ENCODE data around the gene DUSP12. TPM values are rescaled to one million over a fixed set of nuclear protein-coding genes. Genes with fewer than 3 reads are reported as not detected.
A peak's percentile ranks its signal among the peaks of the same experiment; 100 is the strongest.
"Not testable (repeated sequence)": the region's sequence is repeated elsewhere in the genome, so short reads cannot be mapped to it uniquely, and the experiment has no call there.

The DUSP12 gene
- total RNA-seq, 1 donor from 2014 or later, result 21.0 TPM

DNA sequence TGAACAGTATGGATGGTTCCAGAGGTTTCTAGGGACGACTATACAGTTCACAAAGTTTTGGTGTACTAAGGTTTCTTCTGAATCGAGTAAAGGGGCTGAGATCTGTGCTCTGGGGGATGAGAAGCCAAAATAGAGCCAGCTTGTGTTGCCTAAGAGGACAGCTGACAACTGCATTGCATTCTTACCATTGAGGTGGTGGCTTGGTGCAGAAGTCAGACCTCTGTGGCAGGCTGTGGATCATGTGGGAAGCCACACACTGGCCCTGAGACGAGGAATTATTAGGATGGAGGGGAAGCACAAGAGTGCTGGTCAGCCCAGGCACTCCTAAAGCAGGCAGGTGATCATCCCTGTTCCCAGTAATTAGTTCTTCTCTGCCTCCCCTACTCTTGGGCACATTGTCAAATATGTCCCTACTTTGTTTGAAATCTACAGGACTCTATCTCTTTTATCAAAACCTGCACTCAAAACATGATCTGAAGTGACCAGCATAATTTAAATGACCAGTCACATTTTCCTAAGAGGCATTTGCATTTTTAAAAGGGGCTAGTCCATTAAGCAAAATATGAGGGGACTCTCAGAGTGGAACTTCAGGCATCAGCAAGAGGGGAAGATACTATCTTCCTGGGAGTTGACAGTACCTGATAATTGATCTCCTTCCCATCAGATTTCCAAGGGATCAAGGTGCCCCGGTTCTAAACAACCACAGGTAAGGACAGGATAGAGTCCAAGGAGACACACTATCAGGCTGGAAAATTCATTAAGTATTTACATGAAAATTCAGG lies 28.4 kb upstream of the DUSP12 start, which contains the start of gene FCRLB:
FCRLB (plus strand) TSS at position 589 of the 782 bp plus-strand sequence. CDS start 1,129 bp downstream, outside the sequence.
- no peaks in the 10 kb centered on the region for H3K36me3 ChIP-seq
- no peaks in the 10 kb centered on the region for H3K9me3 ChIP-seq
- TF ChIP-seq, protein P1, sequence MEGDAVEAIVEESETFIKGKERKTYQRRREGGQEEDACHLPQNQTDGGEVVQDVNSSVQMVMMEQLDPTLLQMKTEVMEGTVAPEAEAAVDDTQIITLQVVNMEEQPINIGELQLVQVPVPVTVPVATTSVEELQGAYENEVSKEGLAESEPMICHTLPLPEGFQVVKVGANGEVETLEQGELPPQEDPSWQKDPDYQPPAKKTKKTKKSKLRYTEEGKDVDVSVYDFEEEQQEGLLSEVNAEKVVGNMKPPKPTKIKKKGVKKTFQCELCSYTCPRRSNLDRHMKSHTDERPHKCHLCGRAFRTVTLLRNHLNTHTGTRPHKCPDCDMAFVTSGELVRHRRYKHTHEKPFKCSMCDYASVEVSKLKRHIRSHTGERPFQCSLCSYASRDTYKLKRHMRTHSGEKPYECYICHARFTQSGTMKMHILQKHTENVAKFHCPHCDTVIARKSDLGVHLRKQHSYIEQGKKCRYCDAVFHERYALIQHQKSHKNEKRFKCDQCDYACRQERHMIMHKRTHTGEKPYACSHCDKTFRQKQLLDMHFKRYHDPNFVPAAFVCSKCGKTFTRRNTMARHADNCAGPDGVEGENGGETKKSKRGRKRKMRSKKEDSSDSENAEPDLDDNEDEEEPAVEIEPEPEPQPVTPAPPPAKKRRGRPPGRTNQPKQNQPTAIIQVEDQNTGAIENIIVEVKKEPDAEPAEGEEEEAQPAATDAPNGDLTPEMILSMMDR (IDR thresholded peaks at IDR 0.05), result no peak
- H3K27me3 ChIP-seq, result no peaks in the 10 kb centered on the region
- DNase-seq (ENCODE audit: low spot score in 2 of 2), result no peak
- peaks cover 0 to 6% of the 10 kb centered on the region in 2 donors for H3K4me1 ChIP-seq
- intact Hi-C loops (cut with DNase I), result no loop called here
- H3K4me3 ChIP-seq, result no peak within 1 kb of the TSS
- no peak within 1 kb of the TSS for H3K27ac ChIP-seq

DNA sequence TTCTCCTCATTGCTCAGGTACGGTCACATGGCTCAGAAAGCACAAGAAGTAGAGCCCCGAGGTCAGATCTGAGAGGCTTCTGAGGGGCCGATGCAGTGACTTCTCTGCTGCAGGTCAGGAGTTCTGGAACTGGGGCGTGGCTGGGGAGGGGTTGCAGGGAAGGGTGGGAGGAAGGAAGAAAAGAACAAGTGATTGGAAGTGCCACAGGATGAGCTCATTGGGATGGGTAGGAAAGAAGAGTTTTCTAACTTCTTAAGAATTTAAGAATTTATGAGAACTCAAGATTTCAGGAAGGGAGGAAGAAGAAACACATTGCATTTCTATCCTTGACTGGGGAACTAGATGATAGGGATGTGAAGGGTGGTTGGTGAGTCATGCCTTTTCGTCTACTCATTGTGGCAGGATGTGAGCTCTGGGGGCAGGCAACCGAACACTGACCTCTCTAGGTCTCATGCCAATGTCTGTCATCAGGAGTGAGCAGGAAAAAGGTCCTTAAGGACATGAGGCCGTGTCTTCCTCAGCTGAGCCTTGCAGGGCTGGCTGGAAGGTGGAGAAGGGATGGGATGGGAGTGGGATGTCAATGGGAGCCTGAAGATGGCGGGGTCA lies 27.7 kb upstream of the DUSP12 start:
- no peaks in the 10 kb centered on the region for H3K27me3 ChIP-seq
- TF ChIP-seq, protein P1 (IDR thresholded peaks at IDR 0.05), result no peak
- H3K4me3 ChIP-seq, result no peak overlapping the region
- intact Hi-C loops (cut with DNase I), result no loop called here
- no peaks in the 10 kb centered on the region for H3K36me3 ChIP-seq
- no peak for DNase-seq (ENCODE audit: low spot score in 2 of 2)
- no peak overlapping the region for H3K27ac ChIP-seq
- H3K4me1 ChIP-seq, result peaks cover 0 to 6% of the 10 kb centered on the region in 2 donors
- H3K9me3 ChIP-seq, result no peaks in the 10 kb centered on the region

DNA sequence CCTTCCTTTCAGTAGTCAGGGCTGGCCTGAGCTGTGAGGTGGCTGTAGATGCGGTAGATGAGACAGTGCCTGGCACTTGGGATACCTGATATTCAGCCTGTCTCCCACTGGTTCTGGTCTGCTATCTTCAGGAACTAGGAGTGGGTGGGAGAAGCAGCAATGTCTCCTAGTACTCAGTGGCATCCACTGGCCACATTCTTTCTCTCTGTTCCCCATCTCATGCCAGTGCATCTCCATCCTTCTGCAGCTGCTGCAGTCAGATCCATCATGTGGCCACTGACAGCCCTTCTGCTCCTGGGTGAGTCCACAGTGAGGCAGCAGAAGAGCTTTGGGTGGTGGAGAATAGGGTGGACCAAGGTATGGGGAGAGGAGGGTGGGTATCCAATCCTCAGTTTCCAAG lies 27.2 kb upstream of the DUSP12 start:
- Histone ChIP-seq H3K27me3 (no peaks in the 10 kb centered on the region), H3K4me3 (no peak overlapping the region), H3K36me3 (no peaks in the 10 kb centered on the region), H3K9me3 (no peaks in the 10 kb centered on the region), H3K27ac (no peak overlapping the region), H3K4me1 (peaks cover 2 to 6% of the 10 kb centered on the region in 2 donors)
- DNase-seq (ENCODE audit: low spot score in 2 of 2), result no peak
- intact Hi-C loops (cut with DNase I), result no loop called here
- TF ChIP-seq, protein P1 (IDR thresholded peaks at IDR 0.05), result no peak

DNA sequence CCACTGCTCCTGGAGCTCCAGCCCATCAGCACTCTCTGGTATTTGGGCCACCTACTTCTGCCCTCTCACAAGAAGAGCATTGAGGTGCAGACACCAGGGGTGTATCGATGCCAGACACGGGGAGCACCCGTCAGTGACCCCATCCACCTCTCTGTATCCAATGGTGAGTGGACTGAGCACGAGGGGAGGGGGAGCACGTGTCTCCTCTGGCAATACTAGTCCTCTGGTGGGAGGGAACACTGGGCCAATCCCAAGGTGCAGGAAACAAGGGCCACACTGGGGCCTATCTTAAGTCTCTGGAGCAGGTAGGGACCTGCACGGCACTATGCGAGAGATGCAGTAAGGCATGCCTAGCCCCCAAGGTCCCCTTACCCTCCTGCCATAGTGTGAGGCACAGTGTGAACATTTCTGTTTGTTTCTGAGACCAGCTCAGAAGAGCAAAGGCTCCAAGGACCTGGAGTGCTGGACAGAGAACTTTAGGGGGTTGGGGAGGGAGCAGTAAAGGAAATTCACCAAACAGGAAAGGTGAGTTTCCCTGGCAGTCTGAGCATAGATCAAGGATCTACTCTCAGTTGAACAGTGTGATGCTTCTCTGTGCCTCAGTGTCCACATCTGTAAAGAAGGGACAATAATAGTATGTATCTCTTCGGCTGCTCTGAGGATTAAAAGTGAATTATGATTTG lies 26.0 kb upstream of the DUSP12 start:
- H3K9me3 ChIP-seq, result no peaks in the 10 kb centered on the region
- peaks cover 2 to 6% of the 10 kb centered on the region in 2 donors for H3K4me1 ChIP-seq
- H3K36me3 ChIP-seq, result no peaks in the 10 kb centered on the region
- no peak overlapping the region for H3K27ac ChIP-seq
- H3K4me3 ChIP-seq, result no peak overlapping the region
- no peaks in the 10 kb centered on the region for H3K27me3 ChIP-seq
- intact Hi-C loops (cut with DNase I), result no loop called here
- TF ChIP-seq, protein P1 (IDR thresholded peaks at IDR 0.05), result no peak
- DNase-seq (ENCODE audit: low spot score in 2 of 2), result no peak

DNA sequence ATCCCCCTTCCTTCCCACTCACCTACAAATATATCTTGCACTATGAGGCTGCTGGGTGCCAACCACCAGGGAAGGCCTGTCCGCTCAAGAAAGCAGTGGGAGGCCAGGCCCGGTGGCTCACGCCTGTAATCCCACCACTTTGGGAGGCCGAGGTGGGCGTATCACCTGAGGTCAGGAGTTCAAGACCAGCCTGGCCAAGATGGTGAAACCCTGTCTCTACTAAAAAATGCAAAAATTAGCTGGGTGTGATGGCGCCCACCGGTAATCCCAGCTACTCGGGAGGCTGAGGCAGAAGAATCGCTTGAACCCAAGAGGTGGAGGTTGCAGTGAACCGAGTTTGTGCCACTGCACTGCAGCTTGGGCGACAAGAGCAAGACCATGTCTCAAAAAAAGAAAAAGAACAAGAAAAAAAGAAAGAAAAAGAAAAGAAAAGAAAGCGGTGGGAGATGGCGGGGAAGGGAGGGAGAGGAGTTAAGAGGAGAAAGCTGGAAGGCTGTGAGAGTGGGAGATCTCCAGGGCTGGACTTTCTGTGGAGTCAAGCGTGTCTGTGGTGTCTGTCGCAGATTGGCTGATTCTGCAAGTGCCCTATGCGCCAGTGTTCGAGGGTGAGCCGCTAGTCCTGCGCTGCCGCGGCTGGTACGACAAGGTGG lies 24.2 kb upstream of the DUSP12 start:
- not testable (repeated sequence) for DNase-seq (ENCODE audit: low spot score in 2 of 2); H3K36me3 ChIP-seq; H3K4me1 ChIP-seq; H3K9me3 ChIP-seq; H3K27me3 ChIP-seq
- intact Hi-C loops (cut with DNase I), result loop anchor here (5.0 kb wide), 1 partner anchor 193 kb away; no protein-coding TSS in a partner anchor
- peak overlapping the region; percentile 90 to 92 for H3K4me3 ChIP-seq
- H3K27ac ChIP-seq, result peak overlapping the region; percentile 77 to 81
